ENCODE measurements around the gene DPEP1. TPM values are rescaled to one million over a fixed set of nuclear protein-coding genes. Genes with fewer than 3 reads are reported as not detected.

DPEP1 gene
- total RNA-seq (under 1 TPM; 0.25 to 0.65 TPM), polyA plus RNA-seq (under 1 TPM; 0.14 to 0.83 TPM)

- WGBS = 82% methylated on average over 19 of the region's 19 CpGs
- H3K4me3 ChIP-seq (ENCODE audit: low read depth in 1 of 3, low read length in 3 of 3) = no peak within 1 kb of the TSS
Measured at GRCh38 chr16:89613231-89613953, at the start of gene DPEP1. DPEP1 (plus strand) TSS chr16:89613642; CDS start chr16:89630411, 16,769 bp downstream.

More at GRCh38 chr16:89613231-89613953, at the start of gene DPEP1:
- H3K27me3 ChIP-seq (ENCODE audit: control insufficient read depth in 4 of 4, insufficient read depth in 4 of 4, low read length in 3 of 4) = no peaks in the 10 kb centered on the region
- TF ChIP-seq RAD21 (IDR thresholded peaks at IDR 0.05) = no peak
- TF ChIP-seq FOXA2 (IDR thresholded peaks at IDR 0.05) = no peak
- TF ChIP-seq GABPA (IDR thresholded peaks at IDR 0.05 in 1 of 2, conservative IDR thresholded peaks at IDR 0.05 in 1 of 2) = no peak
- no peak for TF ChIP-seq REST (IDR thresholded peaks at IDR 0.05)
- no peak for TF ChIP-seq MAX (IDR thresholded peaks at IDR 0.05)
- no peak for TF ChIP-seq HNF4A (conservative IDR thresholded peaks at IDR 0.05)
- TF ChIP-seq FOXA1 (IDR thresholded peaks at IDR 0.05) = no peak
- no peak for TF ChIP-seq RXRA (IDR thresholded peaks at IDR 0.05)
- no peak for TF ChIP-seq EGR1 (IDR thresholded peaks at IDR 0.05; ENCODE audit: low read depth in 2 of 2)
- no peak for TF ChIP-seq SP1 (IDR thresholded peaks at IDR 0.05)
- no peak for TF ChIP-seq CTCF (IDR thresholded peaks at IDR 0.05; ENCODE audit: low read depth, low read length, missing input control)
- TF ChIP-seq HNF4G (IDR thresholded peaks at IDR 0.05) = no peak
- TF ChIP-seq ATF3 (IDR thresholded peaks at IDR 0.05) = no peak
- H3K36me3 ChIP-seq (ENCODE audit: control insufficient read depth in 4 of 4, insufficient read depth in 3 of 4, low read depth in 1 of 4, low read length in 3 of 4) = no peaks in the 10 kb centered on the region
- no peaks in the 10 kb centered on the region for H3K9me3 ChIP-seq (ENCODE audit: control insufficient read depth in 4 of 4, low read length in 3 of 4)
- no peak within 1 kb of the TSS for H3K27ac ChIP-seq (ENCODE audit: low read depth in 1 of 2, low read length in 2 of 2)
- H3K4me1 ChIP-seq (ENCODE audit: control insufficient read depth in 4 of 4, insufficient read depth in 4 of 4, low read length in 3 of 4) = no peaks in the 10 kb centered on the region
- no peak within 1 kb of the TSS for H3K9ac ChIP-seq (ENCODE audit: low read depth in 1 of 2, low read length in 2 of 2)
- no peak for DNase-seq (ENCODE audit: low spot score)

Measured in liver (tissue), 9 donors.